Neural cell (in vitro differentiated cells): ENCODE measurements around the gene FANCI.

Source experiments
- CTCF ChIP-seq: fragments of 450-650 bp; IDR thresholded peaks from 2 replicates; pipeline ENCODE4 v1.5.1; 2014; ENCODE audit warnings: antibody characterized with exemption, mild to moderate bottlenecking, moderate library complexity; ENCODE audit not compliant: poor library complexity, severe bottlenecking
- EP300 ChIP-seq: fragments of 450-650 bp; conservative IDR thresholded peaks from 2 replicates; pipeline ENCODE4 v1.6.1; 2014; ENCODE audit warnings: antibody characterized with exemption, mild to moderate bottlenecking, moderate library complexity; ENCODE audit not compliant: poor library complexity, severe bottlenecking
- EZH2 ChIP-seq: fragments of 200-600, 300-800 bp; shearing (Covaris generic), sonication (generic); IDR thresholded peaks from 2 replicates; pipeline ENCODE4 v1.6.1; 2014; ENCODE audit warnings: antibody characterized with exemption, low read length, borderline replicate concordance, mild to moderate bottlenecking; ENCODE audit not compliant: insufficient read depth, poor library complexity, severe bottlenecking
- RAD21 ChIP-seq: fragments of 450-650 bp; conservative IDR thresholded peaks from 2 replicates; pipeline ENCODE4 v1.6.1; 2014; ENCODE audit warnings: antibody characterized with exemption, mild to moderate bottlenecking, moderate library complexity

GRCh38 chr15:89215627-89216026, 28.2 kb upstream of the FANCI start:
- TF ChIP-seq EZH2 (no peak), RAD21 (no peak), CTCF (no peak), EP300 (no peak)
